ENCODE measurements around the gene PCYOX1L. TPM values are rescaled to one million over a fixed set of nuclear protein-coding genes. Genes with fewer than 3 reads are reported as not detected.
A peak's percentile ranks its signal among the peaks of the same experiment; 100 is the strongest.
"Not testable (repeated sequence)": the region's sequence is repeated elsewhere in the genome, so short reads cannot be mapped to it uniquely, and the experiment has no call there.

Gene PCYOX1L
- polyA plus RNA-seq, 2 of the 4 experiments (the other 2 are of a cell fraction) = 2.1 to 6.7 TPM

DNA sequence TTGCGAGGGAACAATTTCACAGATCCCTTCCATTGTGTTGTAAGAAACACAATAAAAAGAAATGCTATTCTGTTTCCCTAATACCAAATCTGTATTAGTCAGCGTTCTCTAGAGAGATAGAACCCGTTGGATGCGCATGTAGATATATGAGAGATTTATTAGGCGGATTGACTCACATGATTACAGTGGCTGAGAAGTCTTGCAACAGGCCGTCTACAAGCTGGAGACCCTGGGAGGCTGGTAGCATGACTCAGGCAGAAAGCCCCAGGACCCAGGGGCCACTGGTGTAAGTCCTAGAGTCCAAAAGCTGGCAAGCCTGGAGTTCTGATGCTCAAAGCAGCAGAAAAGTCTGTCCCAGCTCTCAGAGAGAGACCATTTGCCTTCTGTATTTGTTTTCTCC, 39.7 kb downstream of the PCYOX1L start (continued):
- TF ChIP-seq MAFK (IDR thresholded peaks at IDR 0.05; ENCODE audit: partially characterized antibody) = peak; percentile 84
- no peak for TF ChIP-seq FOSB (CRISPR knock-in tag; IDR thresholded peaks at IDR 0.05)

DNA sequence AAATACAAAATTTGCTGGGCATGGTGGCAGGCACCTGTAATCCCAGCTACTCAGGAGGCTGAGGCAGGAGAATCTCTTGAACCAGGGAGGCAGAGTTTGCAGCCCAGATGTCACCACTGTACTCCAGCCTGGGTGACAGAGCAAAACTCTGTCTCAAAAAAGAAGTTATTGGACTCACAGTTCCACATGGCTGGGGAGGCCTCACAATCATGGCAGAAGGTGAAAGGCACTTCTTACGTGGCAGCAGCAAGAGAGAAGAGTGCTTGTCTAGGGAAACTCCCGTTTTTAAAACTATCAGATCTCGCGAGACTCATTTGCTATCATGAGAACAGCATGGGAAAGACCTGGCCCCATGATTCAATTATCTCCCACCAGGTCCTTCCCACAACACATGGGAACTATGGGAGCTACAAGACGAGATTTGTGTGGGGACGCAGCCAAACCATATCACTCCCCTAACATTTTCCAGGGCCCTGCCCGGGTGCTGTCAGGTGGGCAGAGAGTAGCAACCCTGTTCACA, 41.0 kb downstream of the PCYOX1L start:
- H3K27ac ChIP-seq; ATAC-seq; FAIRE-seq; DNase-seq (ENCODE audit: low read depth in 1 of 2, low spot score in 1 of 2); H3K4me2 ChIP-seq; POLR2A ChIA-PET; H3K4me3 ChIP-seq; H3K4me1 ChIP-seq; H3K9me3 ChIP-seq: not testable (repeated sequence)
- CTCF ChIA-PET = interaction anchor here (1.1 to 52.1 kb wide), 6 partner anchors 10 to 153 kb away, joined by 3 to 1709 read pairs (median 4); partner anchors contain the start of genes CSNK1A1, IL17B and PCYOX1L
- 88% methylated on average over 7 of the region's 7 CpGs for WGBS (ENCODE audit: missing lambda C conversion rate)

- H3K4me2 ChIP-seq = no peak overlapping the region
- H3K4me3 ChIP-seq = no peak overlapping the region
- ChIA-PET POLR2A (no interaction called here), CTCF (interaction anchor here (0.6 to 52.1 kb wide), 8 partner anchors 9 to 1025 kb away, joined by 3 to 1709 read pairs (median 4); partner anchors contain the start of genes CSNK1A1, IL17B and PCYOX1L)
- peaks cover 14% of the 10 kb centered on the region for H3K4me1 ChIP-seq
- no peak for TF ChIP-seq KDM5A (IDR thresholded peaks at IDR 0.05)
- TF ChIP-seq HOXB13 (CRISPR knock-in tag; IDR thresholded peaks at IDR 0.05; ENCODE audit: low read depth) = no peak
- TF ChIP-seq CTCF (IDR thresholded peaks at IDR 0.05) = no peak
- no peak for TF ChIP-seq POLR2AphosphoS2 (conservative IDR thresholded peaks at IDR 0.05; ENCODE audit: low read length)
- no peak for TF ChIP-seq SREBF2 (IDR thresholded peaks at IDR 0.05)
- no peak for TF ChIP-seq RAD21 (conservative IDR thresholded peaks at IDR 0.05 in 1 of 2, IDR thresholded peaks at IDR 0.05 in 1 of 2)
- TF ChIP-seq CEBPB (IDR thresholded peaks at IDR 0.05) = no peak
- no peak for TF ChIP-seq BCL3 (IDR thresholded peaks at IDR 0.05)
- no peak for TF ChIP-seq MAZ (IDR thresholded peaks at IDR 0.05; ENCODE audit: borderline replicate concordance, low read depth, low read length)
- TF ChIP-seq ZC3H11A (IDR thresholded peaks at IDR 0.05) = no peak
- TF ChIP-seq ESRRA (IDR thresholded peaks at IDR 0.05; ENCODE audit: borderline replicate concordance, low read length) = no peak
- TF ChIP-seq ZFP36 (IDR thresholded peaks at IDR 0.05; ENCODE audit: borderline replicate concordance, partially characterized antibody) = no peak
- no peak for TF ChIP-seq MYC (IDR thresholded peaks at IDR 0.05; ENCODE audit: borderline replicate concordance, low read length)
- TF ChIP-seq FOSB (CRISPR knock-in tag; IDR thresholded peaks at IDR 0.05) = no peak
- TF ChIP-seq, protein P1, sequence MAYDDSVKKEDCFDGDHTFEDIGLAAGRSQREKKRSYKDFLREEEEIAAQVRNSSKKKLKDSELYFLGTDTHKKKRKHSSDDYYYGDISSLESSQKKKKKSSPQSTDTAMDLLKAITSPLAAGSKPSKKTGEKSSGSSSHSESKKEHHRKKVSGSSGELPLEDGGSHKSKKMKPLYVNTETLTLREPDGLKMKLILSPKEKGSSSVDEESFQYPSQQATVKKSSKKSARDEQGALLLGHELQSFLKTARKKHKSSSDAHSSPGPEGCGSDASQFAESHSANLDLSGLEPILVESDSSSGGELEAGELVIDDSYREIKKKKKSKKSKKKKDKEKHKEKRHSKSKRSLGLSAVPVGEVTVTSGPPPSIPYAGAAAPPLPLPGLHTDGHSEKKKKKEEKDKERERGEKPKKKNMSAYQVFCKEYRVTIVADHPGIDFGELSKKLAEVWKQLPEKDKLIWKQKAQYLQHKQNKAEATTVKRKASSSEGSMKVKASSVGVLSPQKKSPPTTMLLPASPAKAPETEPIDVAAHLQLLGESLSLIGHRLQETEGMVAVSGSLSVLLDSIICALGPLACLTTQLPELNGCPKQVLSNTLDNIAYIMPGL (CRISPR knock-in tag; IDR thresholded peaks at IDR 0.05; ENCODE audit: borderline replicate concordance) = no peak
- TF ChIP-seq FOSL2 (IDR thresholded peaks at IDR 0.05) = no peak
- TF ChIP-seq FOSL2 (CRISPR knock-in tag; IDR thresholded peaks at IDR 0.05) = no peak
- TF ChIP-seq USF2 (IDR thresholded peaks at IDR 0.05) = no peak
- no peak for TF ChIP-seq KDM1A (IDR thresholded peaks at IDR 0.05; ENCODE audit: low read depth)
- TF ChIP-seq, protein P2, sequence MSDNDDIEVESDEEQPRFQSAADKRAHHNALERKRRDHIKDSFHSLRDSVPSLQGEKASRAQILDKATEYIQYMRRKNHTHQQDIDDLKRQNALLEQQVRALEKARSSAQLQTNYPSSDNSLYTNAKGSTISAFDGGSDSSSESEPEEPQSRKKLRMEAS (IDR thresholded peaks at IDR 0.05) = no peak
- TF ChIP-seq, protein P3, sequence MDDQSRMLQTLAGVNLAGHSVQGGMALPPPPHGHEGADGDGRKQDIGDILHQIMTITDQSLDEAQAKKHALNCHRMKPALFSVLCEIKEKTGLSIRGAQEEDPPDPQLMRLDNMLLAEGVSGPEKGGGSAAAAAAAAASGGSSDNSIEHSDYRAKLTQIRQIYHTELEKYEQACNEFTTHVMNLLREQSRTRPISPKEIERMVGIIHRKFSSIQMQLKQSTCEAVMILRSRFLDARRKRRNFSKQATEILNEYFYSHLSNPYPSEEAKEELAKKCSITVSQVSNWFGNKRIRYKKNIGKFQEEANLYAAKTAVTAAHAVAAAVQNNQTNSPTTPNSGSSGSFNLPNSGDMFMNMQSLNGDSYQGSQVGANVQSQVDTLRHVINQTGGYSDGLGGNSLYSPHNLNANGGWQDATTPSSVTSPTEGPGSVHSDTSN (IDR thresholded peaks at IDR 0.05) = no peak
- DNase-seq (ENCODE audit: low read depth in 1 of 2, low spot score in 1 of 2) (no peak), ATAC-seq (no peak), FAIRE-seq (no peak)
- no peaks in the 10 kb centered on the region for H3K9me3 ChIP-seq
- H3K27ac ChIP-seq = no peak overlapping the region
These were observed 41.9 kb downstream of the PCYOX1L start for GRCh38 chr5:149399775-149400174.
